HepG2 (cell line): Measurements from ENCODE around the gene CIITA. TPM values are rescaled to one million over a fixed set of nuclear protein-coding genes. Genes with fewer than 3 reads are reported as not detected.

Experiments used
- ARNT ChIP-seq: fragments of 450-650 bp; IDR thresholded peaks from 2 replicates; pipeline ENCODE4 v1.6.1; 2017
- BHLHE40 ChIP-seq: IDR thresholded peaks from 2 replicates; pipeline ENCODE4 v1.6.1; 2011; ENCODE audit warnings: low read length, improper control_type of control experiment
- CBFB ChIP-seq: sonication (generic); formaldehyde crosslinking; IDR thresholded peaks from 2 replicates; pipeline ENCODE4 v1.4.0; 2020; ENCODE audit warnings: missing genetic modification reagents
- HNRNPH1 ChIP-seq: fragments of 200-400 bp; formaldehyde crosslinking; optimal IDR thresholded peaks from 2 replicates; pipeline ENCODE3; 2017; ENCODE audit warnings: mild to moderate bottlenecking, low read depth, low read length
- ISL2 ChIP-seq: sonication (generic); formaldehyde crosslinking; IDR thresholded peaks from 2 replicates; pipeline ENCODE4 v1.5.0; 2020; ENCODE audit warnings: missing genetic modification reagents
- MEIS1 ChIP-seq: sonication (generic); formaldehyde crosslinking; IDR thresholded peaks from 2 replicates; pipeline ENCODE4 v1.9.0; 2021; ENCODE audit warnings: mild to moderate bottlenecking, missing genetic modification reagents, moderate library complexity, borderline replicate concordance
- SMAD9 ChIP-seq: sonication (generic); formaldehyde crosslinking; IDR thresholded peaks from 2 replicates; pipeline ENCODE4 v1.5.1; 2020; ENCODE audit warnings: mild to moderate bottlenecking, missing genetic modification reagents
- SOX6 ChIP-seq, 2 experiments: fragments of 450-650 bp in 1 of 2; sonication (generic) in 1 of 2; formaldehyde crosslinking in 1 of 2; IDR thresholded peaks; 2 replicates each; pipeline versions ENCODE4 v1.4.0 to v1.6.1; 2017 to 2020; ENCODE audit warnings: antibody characterized with exemption in 1 of 2, mild to moderate bottlenecking in 1 of 2, missing genetic modification reagents in 1 of 2
- TCF7L2 ChIP-seq: IDR thresholded peaks from 2 replicates; pipeline ENCODE4 v1.6.1; 2011; ENCODE audit warnings: mild to moderate bottlenecking, low read depth, low read length, moderate library complexity
- XRCC5 ChIP-seq: fragments of 200-400 bp; formaldehyde crosslinking; optimal IDR thresholded peaks from 2 replicates; pipeline ENCODE3; 2017; ENCODE audit warnings: mild to moderate bottlenecking, low read length
- ZMYM3 ChIP-seq: sonication (generic); formaldehyde crosslinking; IDR thresholded peaks from 2 replicates; pipeline ENCODE4 v1.5.1; 2020; ENCODE audit warnings: mild to moderate bottlenecking, missing genetic modification reagents
- ZNF101 ChIP-seq: sonication (generic); formaldehyde crosslinking; IDR thresholded peaks from 2 replicates; pipeline ENCODE4 v1.4.0; 2020; ENCODE audit warnings: mild to moderate bottlenecking, low read depth, missing genetic modification reagents, borderline replicate concordance
- ZNF124 ChIP-seq: sonication (generic); formaldehyde crosslinking; IDR thresholded peaks from 2 replicates; pipeline ENCODE4 v1.4.0; 2020; ENCODE audit warnings: missing genetic modification reagents
- ZNF430 ChIP-seq: sonication (generic); formaldehyde crosslinking; IDR thresholded peaks from 2 replicates; pipeline ENCODE4 v1.9.0; 2021; ENCODE audit warnings: mild to moderate bottlenecking, missing genetic modification reagents
- ZNF572 ChIP-seq: sonication (generic); formaldehyde crosslinking; IDR thresholded peaks from 2 replicates; pipeline ENCODE4 v1.5.1; 2020; ENCODE audit warnings: mild to moderate bottlenecking, missing genetic modification reagents
- ZNF713 ChIP-seq: sonication (generic); formaldehyde crosslinking; IDR thresholded peaks from 2 replicates; pipeline ENCODE4 v1.4.0; 2020; ENCODE audit warnings: mild to moderate bottlenecking, missing genetic modification reagents
- ZNF746 ChIP-seq: sonication (generic); formaldehyde crosslinking; IDR thresholded peaks from 2 replicates; pipeline ENCODE4 v1.8.0; 2022; ENCODE audit warnings: mild to moderate bottlenecking, missing genetic modification reagents
- ZNF776 ChIP-seq: sonication (generic); formaldehyde crosslinking; IDR thresholded peaks from 2 replicates; pipeline ENCODE4 v1.4.0; 2020; ENCODE audit warnings: mild to moderate bottlenecking, missing genetic modification reagents
- ZNF839 ChIP-seq: sonication (generic); formaldehyde crosslinking; IDR thresholded peaks from 2 replicates; pipeline ENCODE4 v1.4.0; 2020; ENCODE audit warnings: missing genetic modification reagents, mild to moderate bottlenecking, borderline replicate concordance
- polyA plus RNA-seq, 8 experiments: library from polyadenylated mRNA; depleted of rRNA in 3 of 8; stranded (reverse) in 7 of 8; unstranded in 1 of 8; fragments of >200 nt; fragmentation: Illumina TruSeq in 4 of 8; extraction: Trizol in 4 of 8; gene quantifications; 2 replicates each; pipeline versions ENCODE4 v1.2.1 to v1.2.3, GENCODE V29; 2011 to 2016; ENCODE audit warnings: low read depth in 4 of 8, missing spikeins in 1 of 8, mixed read lengths in 1 of 8; ENCODE audit not compliant: insufficient read depth in 1 of 8
- total RNA-seq, 5 experiments: library from RNA; depleted of rRNA; stranded (reverse); fragments of >200 nt; fragmentation: Illumina TruSeq; extraction: Trizol; gene quantifications; 2 replicates each; pipeline ENCODE4 v1.2.3, GENCODE V29; 2016; ENCODE audit warnings: low read depth in 1 of 5
- TF ChIP-seq, protein P1 (sequence below): sonication (generic); formaldehyde crosslinking; IDR thresholded peaks from 2 replicates; pipeline ENCODE4 v1.5.0; 2020; ENCODE audit warnings: mild to moderate bottlenecking, missing genetic modification reagents
- TF ChIP-seq, protein P2 (sequence below): sonication (generic); formaldehyde crosslinking; IDR thresholded peaks from 2 replicates; pipeline ENCODE4 v1.8.1; 2023; ENCODE audit warnings: mild to moderate bottlenecking, missing genetic modification reagents
- TF ChIP-seq, protein P3 (sequence below): sonication (generic); formaldehyde crosslinking; IDR thresholded peaks from 2 replicates; pipeline ENCODE4 v1.4.0; 2020; ENCODE audit warnings: mild to moderate bottlenecking, missing genetic modification reagents
- TF ChIP-seq, protein P4 (sequence below): sonication (generic); formaldehyde crosslinking; IDR thresholded peaks from 2 replicates; pipeline ENCODE4 v1.4.0; 2020; ENCODE audit warnings: missing genetic modification reagents

The CIITA gene
- total and polyA plus RNA-seq, 2 of the 13 experiments (the other 11 are each of a cell fraction or from before 2014, with no cell fraction given) = 0.08 to 0.09 TPM

DNA sequence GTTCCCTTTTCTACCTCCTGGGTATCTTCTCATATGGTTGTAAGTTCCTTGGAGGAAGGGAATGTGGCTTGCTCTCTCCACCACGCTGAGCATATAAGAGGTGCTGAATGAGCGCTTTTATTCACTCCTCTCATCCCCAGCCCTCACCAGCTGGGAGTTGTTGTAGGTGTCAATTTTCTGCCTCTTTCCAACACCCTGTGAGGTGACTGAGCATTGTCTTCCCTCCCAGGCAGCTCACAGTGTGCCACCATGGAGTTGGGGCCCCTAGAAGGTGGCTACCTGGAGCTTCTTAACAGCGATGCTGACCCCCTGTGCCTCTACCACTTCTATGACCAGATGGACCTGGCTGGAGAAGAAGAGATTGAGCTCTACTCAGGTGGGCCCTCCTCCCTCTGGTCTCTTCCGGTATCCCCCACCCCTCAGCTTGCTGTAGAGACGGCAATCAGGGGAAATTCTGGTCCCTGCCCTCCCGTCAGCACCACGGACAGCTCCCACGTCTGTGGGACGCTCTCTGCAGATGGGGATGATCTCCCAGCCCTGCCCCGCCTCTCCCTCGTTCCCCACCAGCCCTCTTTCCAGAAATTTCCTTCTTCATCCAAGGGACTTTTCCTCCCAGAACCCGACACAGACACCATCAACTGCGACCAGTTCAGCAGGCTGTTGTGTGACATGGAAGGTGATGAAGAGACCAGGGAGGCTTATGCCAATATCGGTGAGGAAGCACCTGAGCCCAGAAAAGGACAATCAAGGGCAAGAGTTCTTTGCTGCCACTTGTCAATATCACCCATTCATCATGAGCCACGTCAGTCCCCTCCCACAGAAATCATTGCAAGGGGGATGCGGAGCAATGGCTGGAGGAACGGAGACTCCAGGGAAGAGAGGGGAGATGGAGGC lies 18.3 kb downstream of the CIITA start (continued):
- TF ChIP-seq ISL2 (CRISPR knock-in tag) = peak; percentile 59
- no peak for TF ChIP-seq HNRNPH1
- no peak for TF ChIP-seq ARNT
- TF ChIP-seq ZNF713 = no peak
- TF ChIP-seq ZNF572 (CRISPR knock-in tag) = no peak
- TF ChIP-seq XRCC5 = peak; percentile 78
- TF ChIP-seq SMAD9 = no peak
- no peak for TF ChIP-seq SOX6 (IDR thresholded peaks at IDR 0.05)
- no peak for TF ChIP-seq SOX6 (CRISPR knock-in tag; IDR thresholded peaks at IDR 0.05)
- no peak for TF ChIP-seq ZNF839
- TF ChIP-seq, protein P1, sequence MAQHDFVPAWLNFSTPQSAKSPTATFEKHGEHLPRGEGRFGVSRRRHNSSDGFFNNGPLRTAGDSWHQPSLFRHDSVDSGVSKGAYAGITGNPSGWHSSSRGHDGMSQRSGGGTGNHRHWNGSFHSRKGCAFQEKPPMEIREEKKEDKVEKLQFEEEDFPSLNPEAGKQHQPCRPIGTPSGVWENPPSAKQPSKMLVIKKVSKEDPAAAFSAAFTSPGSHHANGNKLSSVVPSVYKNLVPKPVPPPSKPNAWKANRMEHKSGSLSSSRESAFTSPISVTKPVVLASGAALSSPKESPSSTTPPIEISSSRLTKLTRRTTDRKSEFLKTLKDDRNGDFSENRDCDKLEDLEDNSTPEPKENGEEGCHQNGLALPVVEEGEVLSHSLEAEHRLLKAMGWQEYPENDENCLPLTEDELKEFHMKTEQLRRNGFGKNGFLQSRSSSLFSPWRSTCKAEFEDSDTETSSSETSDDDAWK (CRISPR knock-in tag) = no peak
- peak; percentile 67; the same call in 1 of the 2 replicates for TF ChIP-seq ZNF746
- TF ChIP-seq BHLHE40 = no peak
- TF ChIP-seq ZMYM3 = no peak
- no peak; the same call in 1 of the 2 replicates for TF ChIP-seq CBFB (CRISPR knock-in tag)
- TF ChIP-seq TCF7L2 = no peak
- no peak for TF ChIP-seq ZNF101
- TF ChIP-seq, protein P2, sequence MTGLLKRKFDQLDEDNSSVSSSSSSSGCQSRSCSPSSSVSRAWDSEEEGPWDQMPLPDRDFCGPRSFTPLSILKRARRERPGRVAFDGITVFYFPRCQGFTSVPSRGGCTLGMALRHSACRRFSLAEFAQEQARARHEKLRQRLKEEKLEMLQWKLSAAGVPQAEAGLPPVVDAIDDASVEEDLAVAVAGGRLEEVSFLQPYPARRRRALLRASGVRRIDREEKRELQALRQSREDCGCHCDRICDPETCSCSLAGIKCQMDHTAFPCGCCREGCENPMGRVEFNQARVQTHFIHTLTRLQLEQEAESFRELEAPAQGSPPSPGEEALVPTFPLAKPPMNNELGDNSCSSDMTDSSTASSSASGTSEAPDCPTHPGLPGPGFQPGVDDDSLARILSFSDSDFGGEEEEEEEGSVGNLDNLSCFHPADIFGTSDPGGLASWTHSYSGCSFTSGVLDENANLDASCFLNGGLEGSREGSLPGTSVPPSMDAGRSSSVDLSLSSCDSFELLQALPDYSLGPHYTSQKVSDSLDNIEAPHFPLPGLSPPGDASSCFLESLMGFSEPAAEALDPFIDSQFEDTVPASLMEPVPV (CRISPR knock-in tag) = no peak
- TF ChIP-seq ZNF430 (CRISPR knock-in tag) = peak; percentile 98
- peak; percentile 80; the same call in 1 of the 2 replicates for TF ChIP-seq ZNF124
- TF ChIP-seq, protein P3, sequence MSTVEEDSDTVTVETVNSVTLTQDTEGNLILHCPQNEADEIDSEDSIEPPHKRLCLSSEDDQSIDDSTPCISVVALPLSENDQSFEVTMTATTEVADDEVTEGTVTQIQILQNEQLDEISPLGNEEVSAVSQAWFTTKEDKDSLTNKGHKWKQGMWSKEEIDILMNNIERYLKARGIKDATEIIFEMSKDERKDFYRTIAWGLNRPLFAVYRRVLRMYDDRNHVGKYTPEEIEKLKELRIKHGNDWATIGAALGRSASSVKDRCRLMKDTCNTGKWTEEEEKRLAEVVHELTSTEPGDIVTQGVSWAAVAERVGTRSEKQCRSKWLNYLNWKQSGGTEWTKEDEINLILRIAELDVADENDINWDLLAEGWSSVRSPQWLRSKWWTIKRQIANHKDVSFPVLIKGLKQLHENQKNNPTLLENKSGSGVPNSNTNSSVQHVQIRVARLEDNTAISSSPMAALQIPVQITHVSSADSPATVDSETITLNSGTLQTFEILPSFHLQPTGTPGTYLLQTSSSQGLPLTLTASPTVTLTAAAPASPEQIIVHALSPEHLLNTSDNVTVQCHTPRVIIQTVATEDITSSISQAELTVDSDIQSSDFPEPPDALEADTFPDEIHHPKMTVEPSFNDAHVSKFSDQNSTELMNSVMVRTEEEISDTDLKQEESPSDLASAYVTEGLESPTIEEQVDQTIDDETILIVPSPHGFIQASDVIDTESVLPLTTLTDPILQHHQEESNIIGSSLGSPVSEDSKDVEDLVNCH (CRISPR knock-in tag) = 0 out of 2 replicates have a peak, but pooled peaks have one; percentile 51
- no peak; the same call in 1 of the 2 replicates for TF ChIP-seq ZNF776 (CRISPR knock-in tag)
- TF ChIP-seq, protein P4, sequence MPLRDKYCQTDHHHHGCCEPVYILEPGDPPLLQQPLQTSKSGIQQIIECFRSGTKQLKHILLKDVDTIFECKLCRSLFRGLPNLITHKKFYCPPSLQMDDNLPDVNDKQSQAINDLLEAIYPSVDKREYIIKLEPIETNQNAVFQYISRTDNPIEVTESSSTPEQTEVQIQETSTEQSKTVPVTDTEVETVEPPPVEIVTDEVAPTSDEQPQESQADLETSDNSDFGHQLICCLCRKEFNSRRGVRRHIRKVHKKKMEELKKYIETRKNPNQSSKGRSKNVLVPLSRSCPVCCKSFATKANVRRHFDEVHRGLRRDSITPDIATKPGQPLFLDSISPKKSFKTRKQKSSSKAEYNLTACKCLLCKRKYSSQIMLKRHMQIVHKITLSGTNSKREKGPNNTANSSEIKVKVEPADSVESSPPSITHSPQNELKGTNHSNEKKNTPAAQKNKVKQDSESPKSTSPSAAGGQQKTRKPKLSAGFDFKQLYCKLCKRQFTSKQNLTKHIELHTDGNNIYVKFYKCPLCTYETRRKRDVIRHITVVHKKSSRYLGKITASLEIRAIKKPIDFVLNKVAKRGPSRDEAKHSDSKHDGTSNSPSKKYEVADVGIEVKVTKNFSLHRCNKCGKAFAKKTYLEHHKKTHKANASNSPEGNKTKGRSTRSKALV (CRISPR knock-in tag) = 0 out of 2 replicates have a peak, but pooled peaks have one; percentile 40
- TF ChIP-seq MEIS1 (CRISPR knock-in tag) = no peak
